ENCODE measurements around the gene RAB22A. TPM values are rescaled to one million over a fixed set of nuclear protein-coding genes. Genes with fewer than 3 reads are reported as not detected.

RAB22A gene
- total RNA-seq, 6 donors from 2014 or later, result 9.9 to 27.8 (median 21.1) TPM

DNA sequence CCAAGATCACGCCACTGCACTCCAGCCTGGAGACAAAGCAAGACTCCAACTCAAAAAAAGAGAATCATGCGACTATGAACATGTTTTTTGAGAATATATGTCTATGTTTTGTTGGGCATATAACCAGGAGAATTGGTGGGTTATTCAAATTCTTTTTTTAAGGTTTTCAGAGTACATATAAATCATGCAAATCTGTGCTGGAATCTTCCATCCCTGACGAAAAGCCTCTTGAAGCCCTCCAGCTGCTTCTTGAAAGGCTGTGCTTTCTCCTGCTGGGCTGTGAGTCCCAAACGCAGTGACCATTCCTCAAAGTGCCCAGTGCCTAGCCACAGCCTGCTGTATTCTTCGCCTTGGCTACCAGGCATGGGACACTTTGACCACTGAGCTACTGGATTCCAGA is 9.2 kb upstream of the RAB22A start:
- TF ChIP-seq POLR2AphosphoS5 (IDR thresholded peaks at IDR 0.05) (no peak), POLR2A (IDR thresholded peaks at IDR 0.05) (no peak), EP300 (IDR thresholded peaks at IDR 0.05) (no peak)
- TF ChIP-seq, protein P1, sequence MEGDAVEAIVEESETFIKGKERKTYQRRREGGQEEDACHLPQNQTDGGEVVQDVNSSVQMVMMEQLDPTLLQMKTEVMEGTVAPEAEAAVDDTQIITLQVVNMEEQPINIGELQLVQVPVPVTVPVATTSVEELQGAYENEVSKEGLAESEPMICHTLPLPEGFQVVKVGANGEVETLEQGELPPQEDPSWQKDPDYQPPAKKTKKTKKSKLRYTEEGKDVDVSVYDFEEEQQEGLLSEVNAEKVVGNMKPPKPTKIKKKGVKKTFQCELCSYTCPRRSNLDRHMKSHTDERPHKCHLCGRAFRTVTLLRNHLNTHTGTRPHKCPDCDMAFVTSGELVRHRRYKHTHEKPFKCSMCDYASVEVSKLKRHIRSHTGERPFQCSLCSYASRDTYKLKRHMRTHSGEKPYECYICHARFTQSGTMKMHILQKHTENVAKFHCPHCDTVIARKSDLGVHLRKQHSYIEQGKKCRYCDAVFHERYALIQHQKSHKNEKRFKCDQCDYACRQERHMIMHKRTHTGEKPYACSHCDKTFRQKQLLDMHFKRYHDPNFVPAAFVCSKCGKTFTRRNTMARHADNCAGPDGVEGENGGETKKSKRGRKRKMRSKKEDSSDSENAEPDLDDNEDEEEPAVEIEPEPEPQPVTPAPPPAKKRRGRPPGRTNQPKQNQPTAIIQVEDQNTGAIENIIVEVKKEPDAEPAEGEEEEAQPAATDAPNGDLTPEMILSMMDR (IDR thresholded peaks at IDR 0.05), result no peak
- 89 to 94% methylated on average over 5 of the region's 5 CpGs for WGBS, 2 donors
- Histone ChIP-seq H3K36me3 (peaks cover 0 to 6% (median 0%) of the 10 kb centered on the region in 4 donors), H3K4me3 (no peak overlapping the region), H3K4me1 (peaks cover 0 to 3% (median 0%) of the 10 kb centered on the region in 4 donors), H3K27ac (no peak overlapping the region), H3K27me3 (no peaks in the 10 kb centered on the region), H3K9me3 (no peaks in the 10 kb centered on the region)
- no peak for ATAC-seq (ENCODE audit: low FRiP score in 2 of 2)
- no peak for DNase-seq

DNA sequence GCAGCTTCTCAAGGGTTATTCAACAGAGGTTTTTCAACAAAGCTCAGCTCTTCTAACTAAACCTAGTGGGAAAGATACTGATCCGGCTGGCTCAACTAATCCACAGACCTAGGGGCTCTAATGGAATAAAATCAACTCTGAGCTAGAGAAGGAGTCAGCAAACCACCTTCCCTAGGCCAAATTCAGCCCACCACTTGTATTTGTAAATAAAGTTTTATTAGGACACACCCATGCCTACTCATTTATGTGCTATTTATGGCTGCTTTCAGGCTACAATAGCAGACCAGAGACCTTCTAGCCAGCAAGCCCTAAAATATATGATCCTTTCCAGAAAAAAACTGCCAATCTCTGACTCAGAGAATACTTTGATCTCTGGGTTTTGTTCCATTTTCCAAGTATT is 6.0 kb upstream of the RAB22A start:
- no peak overlapping the region for H3K4me3 ChIP-seq
- no peaks in the 10 kb centered on the region for H3K27me3 ChIP-seq
- H3K9me3 ChIP-seq, result no peaks in the 10 kb centered on the region
- 88 to 97% methylated on average over 1 of the region's 1 CpG for WGBS, 2 donors
- TF ChIP-seq, protein P1 (IDR thresholded peaks at IDR 0.05), result no peak
- no peak for TF ChIP-seq POLR2A (IDR thresholded peaks at IDR 0.05)
- TF ChIP-seq POLR2AphosphoS5 (IDR thresholded peaks at IDR 0.05), result no peak
- no peak for TF ChIP-seq EP300 (IDR thresholded peaks at IDR 0.05)
- peaks cover 0 to 6% (median 0%) of the 10 kb centered on the region in 4 donors for H3K36me3 ChIP-seq
- H3K27ac ChIP-seq, result no peak overlapping the region
- DNase-seq (no peak), ATAC-seq (ENCODE audit: low FRiP score in 2 of 2) (no peak)
- H3K4me1 ChIP-seq, result peaks cover 15 to 25% (median 22%) of the 10 kb centered on the region in 4 donors

DNA sequence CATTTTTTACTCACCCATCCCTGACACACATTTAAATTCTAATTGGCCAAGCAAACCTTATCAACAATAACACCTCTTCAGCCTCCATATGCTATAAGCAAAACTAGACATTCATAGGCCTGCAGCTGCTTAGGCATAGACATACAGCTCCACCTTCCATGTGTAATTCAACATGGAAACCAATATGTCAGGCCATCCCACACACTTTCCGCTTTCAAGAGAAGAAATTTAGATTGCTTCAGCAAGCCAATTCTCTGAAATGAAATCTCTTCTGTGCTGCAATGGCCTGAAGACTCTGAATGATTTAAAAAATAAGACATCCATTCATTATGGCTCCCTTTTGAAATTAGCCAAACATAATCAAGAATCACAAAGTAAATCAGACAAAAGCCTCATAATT is 4.5 kb upstream of the RAB22A start:
- no peak for DNase-seq
- Histone ChIP-seq H3K27me3 (no peaks in the 10 kb centered on the region), H3K4me1 (peaks cover 15 to 30% (median 26%) of the 10 kb centered on the region in 4 donors), H3K4me3 (no peak overlapping the region), H3K36me3 (peaks cover 0 to 6% (median 0%) of the 10 kb centered on the region in 4 donors), H3K27ac (no peak overlapping the region), H3K9me3 (no peaks in the 10 kb centered on the region)
- TF ChIP-seq EP300 (IDR thresholded peaks at IDR 0.05) (no peak), POLR2A (IDR thresholded peaks at IDR 0.05) (no peak), POLR2AphosphoS5 (IDR thresholded peaks at IDR 0.05) (no peak)
- TF ChIP-seq, protein P1 (IDR thresholded peaks at IDR 0.05), result no peak
- 95 to 97% methylated on average over 1 of the region's 1 CpG for WGBS, 2 donors
- no peak for ATAC-seq (ENCODE audit: low FRiP score in 2 of 2)

GRCh38 chr20:58306421-58307261 is 2.9 kb upstream of the RAB22A start:
- WGBS, 2 donors, result 39 to 43% methylated on average over 11 of the region's 11 CpGs
- DNase-seq (peak in 1 of 2 donors; percentile 79), ATAC-seq (ENCODE audit: low FRiP score in 2 of 2) (peak; percentile 27 to 68)
- Histone ChIP-seq H3K9me3 (no peaks in the 10 kb centered on the region), H3K27me3 (no peaks in the 10 kb centered on the region), H3K36me3 (peaks cover 0 to 3% (median 0%) of the 10 kb centered on the region in 4 donors), H3K4me3 (peak overlapping the region in 1 of 4 donors; percentile 7), H3K4me1 (peaks cover 25 to 45% (median 36%) of the 10 kb centered on the region in 4 donors), H3K27ac (peak overlapping the region; percentile 58 to 68 (median 62))
- peak in 1 of 2 donors; percentile 59 for TF ChIP-seq POLR2AphosphoS5 (IDR thresholded peaks at IDR 0.05)
- no peak for TF ChIP-seq POLR2A (IDR thresholded peaks at IDR 0.05)
- TF ChIP-seq, protein P1 (IDR thresholded peaks at IDR 0.05), result no peak
- TF ChIP-seq EP300 (IDR thresholded peaks at IDR 0.05), result peak in 2 of 4 donors; percentile 40 to 56
